ENCODE results near the gene S100A2. TPM values are rescaled to one million over a fixed set of nuclear protein-coding genes. Genes with fewer than 3 reads are reported as not detected.

The S100A2 gene
- total RNA-seq, 4 donors from 2014 or later, result 949 to 3,544 (median 1,180) TPM

- intact Hi-C loops (cut with DNase I), result no loop called here
- Histone ChIP-seq H3K36me3 (peaks cover 0 to 27% (median 0%) of the 10 kb centered on the region in 3 donors), H3K9me3 (no peaks in the 10 kb centered on the region), H3K4me3 (no peak overlapping the region), H3K27ac (peak overlapping the region; percentile 63 to 94 (median 92)), H3K4me1 (peaks cover 65 to 97% (median 75%) of the 10 kb centered on the region in 3 donors), H3K27me3 (no peaks in the 10 kb centered on the region)
- WGBS, 2 donors, result 30 to 58% methylated on average over 3 to 8 of the region's 10 CpGs
- TF ChIP-seq POLR2A (IDR thresholded peaks at IDR 0.05) (no peak), CTCF (IDR thresholded peaks at IDR 0.05) (no peak)
- no peak for DNase-seq
These were observed 14.7 kb downstream of the S100A2 start for GRCh38 chr1:153550827-153551500.

GRCh38 chr1:153550398-153550758 is 15.3 kb downstream of the S100A2 start:
- intact Hi-C loops (cut with DNase I), result no loop called here
- H3K4me1 ChIP-seq, result peaks cover 71 to 100% (median 81%) of the 10 kb centered on the region in 3 donors
- H3K9me3 ChIP-seq, result no peaks in the 10 kb centered on the region
- peak overlapping the region; percentile 63 to 94 (median 92) for H3K27ac ChIP-seq
- 43 to 50% methylated on average over 3 to 4 of the region's 4 CpGs for WGBS, 2 donors
- peaks cover 0 to 21% (median 0%) of the 10 kb centered on the region in 3 donors for H3K36me3 ChIP-seq
- DNase-seq, result no peak
- TF ChIP-seq CTCF (IDR thresholded peaks at IDR 0.05) (no peak), POLR2A (IDR thresholded peaks at IDR 0.05) (no peak)
- no peak overlapping the region for H3K4me3 ChIP-seq
- no peaks in the 10 kb centered on the region for H3K27me3 ChIP-seq

- Histone ChIP-seq H3K4me3 (no peak overlapping the region), H3K27me3 (no peaks in the 10 kb centered on the region), H3K27ac (peak overlapping the region; percentile 63 to 94 (median 92)), H3K36me3 (peaks cover 0 to 21% (median 0%) of the 10 kb centered on the region in 3 donors), H3K9me3 (no peaks in the 10 kb centered on the region), H3K4me1 (peaks cover 74 to 100% (median 84%) of the 10 kb centered on the region in 3 donors)
- no peak for TF ChIP-seq CTCF (IDR thresholded peaks at IDR 0.05)
- no peak for TF ChIP-seq POLR2A (IDR thresholded peaks at IDR 0.05)
- WGBS, 2 donors, result 64 to 86% methylated on average over 4 of the region's 6 CpGs
- no peak for DNase-seq
- intact Hi-C loops (cut with DNase I), result no loop called here
These were observed 15.8 kb downstream of the S100A2 start for GRCh38 chr1:153549741-153550397.

- no peak for TF ChIP-seq POLR2A (IDR thresholded peaks at IDR 0.05)
- TF ChIP-seq CTCF (IDR thresholded peaks at IDR 0.05), result peak in 1 of 6 experiments; percentile 17
- Histone ChIP-seq H3K9me3 (no peaks in the 10 kb centered on the region), H3K4me1 (peaks cover 74 to 100% (median 84%) of the 10 kb centered on the region in 3 donors), H3K4me3 (no peak within 1 kb of the TSS), H3K36me3 (peaks cover 0 to 21% (median 0%) of the 10 kb centered on the region in 3 donors), H3K27me3 (no peaks in the 10 kb centered on the region), H3K27ac (peak within 1 kb of the TSS; percentile 63 to 94 (median 92))
- intact Hi-C loops (cut with DNase I), result no loop called here
- WGBS, 2 donors, result 48 to 81% methylated on average over 5 to 8 of the region's 14 CpGs
- no peak for DNase-seq
These were observed 16.6 kb downstream of the S100A2 start, which contains the start of gene S100A3 for GRCh38 chr1:153548722-153549688. Gene S100A3, minus strand, starts transcription at chr1:153549258. Its CDS starts 773 bp downstream, at chr1:153548485.

Measured in esophagus squamous epithelium (tissue), 5 donors.